Stomach smooth muscle (tissue), 2 donors: Measurements from ENCODE around the gene DOK7.

Source experiments
- H3K27ac ChIP-seq: one replicate; pipeline ENCODE4 v1.7.0; 2013; ENCODE audit warnings: mild to moderate bottlenecking, low read length, inconsistent platforms
- H3K27me3 ChIP-seq, 2 donors: one replicate each; pipeline ENCODE4 v1.7.0; 2013; ENCODE audit warnings: low read length in 2 of 2; ENCODE audit not compliant: insufficient read depth in 2 of 2, control insufficient read depth in 1 of 2
- H3K36me3 ChIP-seq, 2 donors: one replicate each; pipeline ENCODE4 v1.7.0; 2013; ENCODE audit warnings: low read length in 2 of 2; ENCODE audit not compliant: control insufficient read depth in 2 of 2, insufficient read depth in 2 of 2
- H3K4me1 ChIP-seq: one replicate; pipeline ENCODE4 v1.7.0; 2013; ENCODE audit warnings: low read length; ENCODE audit not compliant: control insufficient read depth, insufficient read depth
- H3K4me3 ChIP-seq, 2 donors: one replicate each; pipeline ENCODE4 v1.7.0; 2013; ENCODE audit warnings: low read length in 2 of 2
- H3K9ac ChIP-seq, 2 donors: one replicate each; pipeline ENCODE4 v1.7.0; 2013; ENCODE audit warnings: low read length in 2 of 2, mild to moderate bottlenecking in 1 of 2
- H3K9me3 ChIP-seq, 2 donors: one replicate each; pipeline ENCODE4 v1.7.0; 2013; ENCODE audit warnings: low read length in 2 of 2; ENCODE audit not compliant: control insufficient read depth in 2 of 2
- donor health status: healthy.
- donor health status: Pancreatic carcinoma.

Gene DOK7

GRCh38 chr4:3470244-3471097, 7.4 kb downstream of the DOK7 start:
- no peaks in the 10 kb centered on the region for H3K36me3 ChIP-seq
- no peak overlapping the region for H3K9ac ChIP-seq
- H3K27me3 ChIP-seq: peaks cover 3 to 11% of the 10 kb centered on the region in 2 donors
- H3K27ac ChIP-seq: no peak overlapping the region
- no peak overlapping the region for H3K4me3 ChIP-seq
- no peaks in the 10 kb centered on the region for H3K9me3 ChIP-seq
- no peaks in the 10 kb centered on the region for H3K4me1 ChIP-seq

- H3K27me3 ChIP-seq: peaks cover 3 to 11% of the 10 kb centered on the region in 2 donors
- no peaks in the 10 kb centered on the region for H3K9me3 ChIP-seq
These were observed 8.1 kb downstream of the DOK7 start for GRCh38 chr4:3471098-3471760.

GRCh38 chr4:3471886-3472285, 8.8 kb downstream of the DOK7 start:
- Histone ChIP-seq H3K4me1 (no peaks in the 10 kb centered on the region), H3K9me3 (no peaks in the 10 kb centered on the region), H3K9ac (no peak overlapping the region), H3K27me3 (peaks cover 3 to 9% of the 10 kb centered on the region in 2 donors), H3K36me3 (no peaks in the 10 kb centered on the region), H3K27ac (no peak overlapping the region), H3K4me3 (no peak overlapping the region)

More at GRCh38 chr4:3471098-3471760, 8.1 kb downstream of the DOK7 start:
- H3K36me3 ChIP-seq: no peaks in the 10 kb centered on the region
- H3K4me1 ChIP-seq: no peaks in the 10 kb centered on the region
- no peak overlapping the region for H3K4me3 ChIP-seq
- H3K9ac ChIP-seq: no peak overlapping the region
- no peak overlapping the region for H3K27ac ChIP-seq

GRCh38 chr4:3472411-3473141, 9.5 kb downstream of the DOK7 start:
- H3K4me3 ChIP-seq: no peak overlapping the region
- H3K9ac ChIP-seq: no peak overlapping the region
- H3K4me1 ChIP-seq: no peaks in the 10 kb centered on the region
- no peak overlapping the region for H3K27ac ChIP-seq
- H3K9me3 ChIP-seq: no peaks in the 10 kb centered on the region
- H3K36me3 ChIP-seq: no peaks in the 10 kb centered on the region
- H3K27me3 ChIP-seq: peaks cover 3 to 7% of the 10 kb centered on the region in 2 donors

GRCh38 chr4:3473181-3473950, 10.3 kb downstream of the DOK7 start:
- no peaks in the 10 kb centered on the region for H3K9me3 ChIP-seq
- peaks cover 3 to 7% of the 10 kb centered on the region in 2 donors for H3K27me3 ChIP-seq
- H3K4me1 ChIP-seq: no peaks in the 10 kb centered on the region
- no peak overlapping the region for H3K4me3 ChIP-seq
- H3K27ac ChIP-seq: no peak overlapping the region
- H3K36me3 ChIP-seq: no peaks in the 10 kb centered on the region
- H3K9ac ChIP-seq: no peak overlapping the region

- Histone ChIP-seq H3K9me3 (no peaks in the 10 kb centered on the region), H3K27ac (no peak overlapping the region), H3K27me3 (peaks cover 3 to 7% of the 10 kb centered on the region in 2 donors)
These were observed 11.1 kb downstream of the DOK7 start for GRCh38 chr4:3473996-3474765.

GRCh38 chr4:3475041-3475712, 12.1 kb downstream of the DOK7 start:
- no peaks in the 10 kb centered on the region for H3K4me1 ChIP-seq
- H3K27me3 ChIP-seq: peaks cover 3 to 7% of the 10 kb centered on the region in 2 donors
- H3K36me3 ChIP-seq: no peaks in the 10 kb centered on the region
- H3K27ac ChIP-seq: no peak overlapping the region
- H3K9ac ChIP-seq: no peak overlapping the region
- H3K9me3 ChIP-seq: no peaks in the 10 kb centered on the region
- no peak overlapping the region for H3K4me3 ChIP-seq

More at GRCh38 chr4:3473996-3474765, 11.1 kb downstream of the DOK7 start:
- H3K9ac ChIP-seq: no peak overlapping the region
- no peaks in the 10 kb centered on the region for H3K36me3 ChIP-seq
- H3K4me3 ChIP-seq: no peak overlapping the region
- H3K4me1 ChIP-seq: no peaks in the 10 kb centered on the region

GRCh38 chr4:3475713-3476260, 12.7 kb downstream of the DOK7 start:
- Histone ChIP-seq H3K4me1 (peaks cover 5% of the 10 kb centered on the region), H3K9me3 (no peaks in the 10 kb centered on the region), H3K9ac (no peak overlapping the region), H3K27me3 (peaks cover 3 to 6% of the 10 kb centered on the region in 2 donors), H3K4me3 (no peak overlapping the region), H3K36me3 (no peaks in the 10 kb centered on the region), H3K27ac (no peak overlapping the region)

- Histone ChIP-seq H3K4me3 (no peak overlapping the region), H3K9ac (no peak overlapping the region), H3K9me3 (no peaks in the 10 kb centered on the region), H3K27ac (no peak overlapping the region), H3K4me1 (peaks cover 6% of the 10 kb centered on the region), H3K36me3 (no peaks in the 10 kb centered on the region), H3K27me3 (peaks cover 3% of the 10 kb centered on the region in 2 donors)
These were observed 13.2 kb downstream of the DOK7 start for GRCh38 chr4:3476341-3476747.
